AG10803 (cell line): ENCODE measurements around the gene ZDHHC13.
A peak's percentile ranks its signal among the peaks of the same experiment; 100 is the strongest.

Experiments
- DNase-seq: peaks from one replicate; pipeline ENCODE4 v3.0.0; 2010; ENCODE audit warnings: low read depth
- H3K4me3 ChIP-seq: 2 replicates; pipeline ENCODE4 v1.5.1; 2011; ENCODE audit warnings: mild to moderate bottlenecking, low read length, control low read depth
- CTCF ChIP-seq: conservative IDR thresholded peaks from 2 replicates; pipeline ENCODE4 v1.5.1; 2011; ENCODE audit warnings: mild to moderate bottlenecking, low read length, control low read depth, inconsistent platforms

ZDHHC13 gene

GRCh38 chr11:19077965-19078364 is 39.0 kb upstream of the ZDHHC13 start:
- DNase-seq: peak; percentile 52
- no peak for TF ChIP-seq CTCF
- no peak overlapping the region for H3K4me3 ChIP-seq

GRCh38 chr11:19079643-19080440 is 37.1 kb upstream of the ZDHHC13 start:
- DNase-seq: peak; percentile 97
- TF ChIP-seq CTCF: no peak
- no peak overlapping the region for H3K4me3 ChIP-seq

GRCh38 chr11:19080579-19080993 is 36.4 kb upstream of the ZDHHC13 start:
- no peak for TF ChIP-seq CTCF
- no peak overlapping the region for H3K4me3 ChIP-seq
- peak; percentile 79 for DNase-seq

- DNase-seq: no peak
- no peak overlapping the region for H3K4me3 ChIP-seq
- no peak for TF ChIP-seq CTCF
Observed at GRCh38 chr11:19083166-19083565, 33.8 kb upstream of the ZDHHC13 start.

GRCh38 chr11:19084661-19085315 is 32.2 kb upstream of the ZDHHC13 start:
- H3K4me3 ChIP-seq: no peak overlapping the region
- TF ChIP-seq CTCF: no peak
- peak; percentile 46 for DNase-seq

GRCh38 chr11:19087658-19088057 is 29.3 kb upstream of the ZDHHC13 start:
- H3K4me3 ChIP-seq: no peak overlapping the region
- peak; percentile 78 for DNase-seq
- no peak for TF ChIP-seq CTCF

GRCh38 chr11:19088791-19089190 is 28.2 kb upstream of the ZDHHC13 start:
- DNase-seq: no peak
- TF ChIP-seq CTCF: no peak
- no peak overlapping the region for H3K4me3 ChIP-seq
